T-helper 2 cell treated with Interferon-gamma antibody and Interleukin-4, amounts not matched to agents 5 μg/mL and 100 μg/mL, for 36 hours (primary cell): Measurements from ENCODE around the gene CFH.

ENCODE experiments used
- DNase-seq: peaks from one replicate; pipeline ENCODE4 v3.0.0; 2021; ENCODE audit warnings: low spot score
- H3K27ac Mint-ChIP-seq: one replicate; pipeline ENCODE4 v1.8.0; 2021; ENCODE audit warnings: mild to moderate bottlenecking, mixed read lengths
- H3K27me3 Mint-ChIP-seq: one replicate; pipeline ENCODE4 v1.8.0; 2021; ENCODE audit warnings: low read depth, mixed read lengths
- H3K36me3 Mint-ChIP-seq: one replicate; pipeline ENCODE4 v1.8.0; 2021; ENCODE audit warnings: low read depth, mixed read lengths
- H3K4me1 Mint-ChIP-seq: one replicate; pipeline ENCODE4 v1.8.0; 2021; ENCODE audit warnings: low read depth, mixed read lengths
- H3K4me3 Mint-ChIP-seq: one replicate; pipeline ENCODE4 v1.8.0; 2022; ENCODE audit warnings: mild to moderate bottlenecking, moderate library complexity, mixed read lengths
- H3K9me3 Mint-ChIP-seq: one replicate; pipeline ENCODE4 v1.8.0; 2021; ENCODE audit warnings: mixed read lengths

CFH gene

DNA sequence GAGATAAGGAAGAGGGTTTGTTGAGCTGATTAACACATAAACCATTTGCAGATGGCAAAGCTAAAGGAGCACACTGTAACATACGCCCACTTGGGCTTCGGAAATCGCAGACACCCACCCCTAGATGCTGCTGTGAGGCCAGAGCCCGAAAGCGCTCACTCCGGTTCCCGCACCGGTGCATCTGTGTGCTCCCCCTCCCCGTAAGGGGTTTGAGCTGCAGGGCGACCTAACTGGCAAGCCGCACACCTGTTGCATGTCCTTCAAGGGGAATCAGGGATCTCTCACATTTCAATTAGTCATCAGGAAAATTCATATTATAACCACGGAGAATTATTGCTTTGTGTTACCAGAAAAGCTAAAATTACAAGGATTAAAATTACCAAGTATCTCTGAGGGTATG, 1.4 kb upstream of the CFH start:
- Mint-ChIP-seq H3K9me3 (no peaks in the 10 kb centered on the region), H3K27ac (no peak overlapping the region), H3K4me3 (no peak overlapping the region), H3K4me1 (peaks cover 12% of the 10 kb centered on the region), H3K27me3 (no peaks in the 10 kb centered on the region), H3K36me3 (no peaks in the 10 kb centered on the region)
- no peak for DNase-seq

- Mint-ChIP-seq H3K9me3 (no peaks in the 10 kb centered on the region), H3K27me3 (no peaks in the 10 kb centered on the region), H3K4me1 (peaks cover 12% of the 10 kb centered on the region), H3K27ac (no peak overlapping the region), H3K4me3 (peak overlapping the region; percentile 64), H3K36me3 (no peaks in the 10 kb centered on the region)
- DNase-seq: no peak
Measured at GRCh38 chr1:196651079-196651478, 764 bp upstream of the CFH start.

DNA sequence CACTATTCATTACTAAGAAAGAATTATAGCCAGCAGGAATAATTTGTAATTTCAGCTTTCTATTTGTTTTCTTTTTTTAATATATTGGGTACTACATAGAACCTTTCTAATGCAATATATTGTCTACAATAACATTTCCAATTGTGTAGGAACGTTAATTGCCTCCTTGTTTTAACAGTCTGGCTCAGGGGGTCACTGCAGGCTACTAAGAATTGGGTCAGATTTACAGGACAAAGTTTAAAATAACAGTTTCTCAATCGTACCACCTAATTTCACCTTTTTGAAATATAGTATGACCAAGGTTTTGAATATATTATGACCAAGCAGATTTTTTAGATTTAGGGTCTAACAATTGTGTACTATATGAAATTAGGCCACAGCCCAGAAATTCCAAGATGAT, 2.4 kb downstream of the CFH start:
- DNase-seq: no peak
- Mint-ChIP-seq H3K36me3 (no peaks in the 10 kb centered on the region), H3K4me3 (no peak overlapping the region), H3K4me1 (peaks cover 12% of the 10 kb centered on the region), H3K27ac (no peak overlapping the region), H3K27me3 (no peaks in the 10 kb centered on the region), H3K9me3 (no peaks in the 10 kb centered on the region)

- no peak overlapping the region for H3K4me3 Mint-ChIP-seq
- H3K9me3 Mint-ChIP-seq: no peaks in the 10 kb centered on the region
- no peak overlapping the region for H3K27ac Mint-ChIP-seq
- DNase-seq: no peak
- peaks cover 12% of the 10 kb centered on the region for H3K4me1 Mint-ChIP-seq
- no peaks in the 10 kb centered on the region for H3K36me3 Mint-ChIP-seq
- H3K27me3 Mint-ChIP-seq: no peaks in the 10 kb centered on the region
Measured at GRCh38 chr1:196655071-196655470, 3.2 kb downstream of the CFH start.

- no peak for DNase-seq
- Mint-ChIP-seq H3K9me3 (no peaks in the 10 kb centered on the region), H3K4me1 (peaks cover 12% of the 10 kb centered on the region), H3K36me3 (no peaks in the 10 kb centered on the region), H3K4me3 (no peak overlapping the region), H3K27ac (no peak overlapping the region), H3K27me3 (no peaks in the 10 kb centered on the region)
Measured at GRCh38 chr1:196655494-196655893, 3.7 kb downstream of the CFH start.

GRCh38 chr1:196659471-196659870, 7.6 kb downstream of the CFH start:
- H3K4me1 Mint-ChIP-seq: no peaks in the 10 kb centered on the region
- no peaks in the 10 kb centered on the region for H3K36me3 Mint-ChIP-seq
- DNase-seq: no peak
- no peak overlapping the region for H3K4me3 Mint-ChIP-seq
- H3K27ac Mint-ChIP-seq: no peak overlapping the region
- H3K27me3 Mint-ChIP-seq: no peaks in the 10 kb centered on the region
- no peaks in the 10 kb centered on the region for H3K9me3 Mint-ChIP-seq

DNA sequence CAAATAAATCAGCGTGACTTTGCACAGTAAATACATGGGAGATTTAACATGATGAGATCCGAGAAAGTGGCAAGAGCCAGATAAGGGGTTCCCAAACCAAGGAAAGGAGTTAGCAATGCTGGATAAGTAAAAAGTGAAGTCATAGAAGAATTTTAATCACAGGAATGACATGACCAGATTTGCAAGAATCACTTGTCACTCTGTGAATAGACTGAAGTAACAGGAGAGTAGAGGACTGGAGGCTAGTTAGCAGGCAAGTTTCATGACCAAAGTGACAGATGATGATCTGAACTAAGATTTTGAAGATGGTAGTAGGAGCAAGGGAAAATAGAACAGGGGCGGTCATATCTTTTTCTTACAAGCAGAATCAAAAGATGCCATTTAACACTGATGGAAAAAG, 8.4 kb downstream of the CFH start:
- Mint-ChIP-seq H3K36me3 (no peaks in the 10 kb centered on the region), H3K27ac (no peak overlapping the region), H3K27me3 (no peaks in the 10 kb centered on the region), H3K4me1 (no peaks in the 10 kb centered on the region), H3K9me3 (no peaks in the 10 kb centered on the region), H3K4me3 (no peak overlapping the region)
- DNase-seq: no peak

GRCh38 chr1:196660852-196661251, 9.0 kb downstream of the CFH start:
- H3K9me3 Mint-ChIP-seq: no peaks in the 10 kb centered on the region
- H3K4me3 Mint-ChIP-seq: no peak overlapping the region
- no peaks in the 10 kb centered on the region for H3K36me3 Mint-ChIP-seq
- H3K27me3 Mint-ChIP-seq: no peaks in the 10 kb centered on the region
- no peak for DNase-seq
- no peaks in the 10 kb centered on the region for H3K4me1 Mint-ChIP-seq
- H3K27ac Mint-ChIP-seq: no peak overlapping the region

GRCh38 chr1:196661345-196661744, 9.5 kb downstream of the CFH start:
- no peaks in the 10 kb centered on the region for H3K27me3 Mint-ChIP-seq
- no peak overlapping the region for H3K27ac Mint-ChIP-seq
- no peak overlapping the region for H3K4me3 Mint-ChIP-seq
- H3K9me3 Mint-ChIP-seq: no peaks in the 10 kb centered on the region
- no peaks in the 10 kb centered on the region for H3K4me1 Mint-ChIP-seq
- DNase-seq: no peak
- H3K36me3 Mint-ChIP-seq: no peaks in the 10 kb centered on the region

- no peak for DNase-seq
- H3K36me3 Mint-ChIP-seq: no peaks in the 10 kb centered on the region
- H3K27ac Mint-ChIP-seq: no peak overlapping the region
- H3K27me3 Mint-ChIP-seq: no peaks in the 10 kb centered on the region
- H3K4me1 Mint-ChIP-seq: no peaks in the 10 kb centered on the region
- no peaks in the 10 kb centered on the region for H3K9me3 Mint-ChIP-seq
- H3K4me3 Mint-ChIP-seq: no peak overlapping the region
Measured at GRCh38 chr1:196667131-196667530, 15.3 kb downstream of the CFH start.

DNA sequence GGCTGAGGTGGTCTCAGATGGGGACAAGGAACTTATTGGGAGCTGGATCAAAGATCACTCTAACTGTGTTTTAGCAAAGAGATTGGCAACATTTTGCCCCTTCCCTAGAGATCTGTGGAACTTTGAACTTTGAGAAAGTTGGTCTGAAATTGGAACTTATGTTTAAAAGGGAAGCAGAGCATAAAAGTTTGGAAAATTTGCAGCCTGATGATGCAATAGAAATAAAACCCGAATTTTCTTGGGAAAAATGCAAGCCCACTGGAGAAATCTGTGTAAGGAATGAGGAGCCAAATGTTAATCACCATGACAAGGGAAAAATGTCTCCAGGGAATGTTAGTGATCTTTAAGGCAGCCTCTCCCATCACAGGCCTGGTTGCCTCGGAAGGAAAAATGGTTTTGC, 17.2 kb downstream of the CFH start:
- no peak for DNase-seq
- H3K27me3 Mint-ChIP-seq: no peaks in the 10 kb centered on the region
- H3K4me3 Mint-ChIP-seq: no peak overlapping the region
- no peaks in the 10 kb centered on the region for H3K4me1 Mint-ChIP-seq
- no peaks in the 10 kb centered on the region for H3K36me3 Mint-ChIP-seq
- no peak overlapping the region for H3K27ac Mint-ChIP-seq
- H3K9me3 Mint-ChIP-seq: no peaks in the 10 kb centered on the region

- Mint-ChIP-seq H3K27me3 (no peaks in the 10 kb centered on the region), H3K27ac (no peak overlapping the region), H3K4me1 (no peaks in the 10 kb centered on the region), H3K36me3 (no peaks in the 10 kb centered on the region), H3K4me3 (no peak overlapping the region), H3K9me3 (no peaks in the 10 kb centered on the region)
- no peak for DNase-seq
Measured at GRCh38 chr1:196669693-196670092, 17.9 kb downstream of the CFH start.

GRCh38 chr1:196674908-196675307, 23.1 kb downstream of the CFH start:
- H3K27ac Mint-ChIP-seq: no peak overlapping the region
- H3K27me3 Mint-ChIP-seq: no peaks in the 10 kb centered on the region
- no peak for DNase-seq
- H3K9me3 Mint-ChIP-seq: no peaks in the 10 kb centered on the region
- H3K36me3 Mint-ChIP-seq: no peaks in the 10 kb centered on the region
- H3K4me1 Mint-ChIP-seq: no peaks in the 10 kb centered on the region
- H3K4me3 Mint-ChIP-seq: no peak overlapping the region

GRCh38 chr1:196677781-196678509, 26.1 kb downstream of the CFH start:
- H3K4me1 Mint-ChIP-seq: no peaks in the 10 kb centered on the region
- H3K27ac Mint-ChIP-seq: no peak overlapping the region
- H3K27me3 Mint-ChIP-seq: no peaks in the 10 kb centered on the region
- H3K9me3 Mint-ChIP-seq: no peaks in the 10 kb centered on the region
- no peaks in the 10 kb centered on the region for H3K36me3 Mint-ChIP-seq
- DNase-seq: no peak
- H3K4me3 Mint-ChIP-seq: no peak overlapping the region

DNA sequence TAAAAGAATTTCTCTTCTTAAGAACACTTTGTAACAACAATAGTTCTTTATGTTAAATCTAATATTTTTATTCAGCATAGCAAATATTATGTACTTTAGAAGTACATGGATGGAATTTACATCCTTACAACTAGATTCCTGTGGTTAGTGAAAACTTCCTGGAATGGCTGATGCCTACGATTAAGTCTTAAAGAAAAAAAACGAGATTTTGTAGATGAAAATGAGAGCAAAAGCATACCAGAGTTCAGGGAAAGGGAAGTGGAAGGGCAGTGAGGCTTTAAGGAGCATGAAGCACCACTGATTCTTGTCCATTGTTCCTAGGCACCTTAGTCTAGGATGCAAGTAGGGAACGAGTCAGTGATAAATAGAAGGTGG, 26.7 kb downstream of the CFH start:
- H3K4me1 Mint-ChIP-seq: no peaks in the 10 kb centered on the region
- no peaks in the 10 kb centered on the region for H3K27me3 Mint-ChIP-seq
- H3K9me3 Mint-ChIP-seq: no peaks in the 10 kb centered on the region
- H3K27ac Mint-ChIP-seq: no peak overlapping the region
- no peak overlapping the region for H3K4me3 Mint-ChIP-seq
- no peaks in the 10 kb centered on the region for H3K36me3 Mint-ChIP-seq
- no peak for DNase-seq
